ENCODE data around the gene DEPP1.

Gene DEPP1

GRCh38 chr10:44936314-44936975 lies 42.2 kb downstream of the DEPP1 start:
- TF ChIP-seq TAF1 (IDR thresholded peaks at IDR 0.05; ENCODE audit: low read depth) (no peak), NFIC (IDR thresholded peaks at IDR 0.05) (no peak)

- TF ChIP-seq CEBPB (IDR thresholded peaks at IDR 0.05) = no peak
- TF ChIP-seq YY1 (IDR thresholded peaks at IDR 0.05; ENCODE audit: low read depth) = no peak
- TF ChIP-seq TCF12 (IDR thresholded peaks at IDR 0.05; ENCODE audit: low read depth) = no peak
- TF ChIP-seq TAF1 (IDR thresholded peaks at IDR 0.05; ENCODE audit: low read depth) = no peak
- no peak for TF ChIP-seq NFIC (IDR thresholded peaks at IDR 0.05)
- TF ChIP-seq CREB1 (IDR thresholded peaks at IDR 0.05; ENCODE audit: low read depth) = no peak
- no peak for TF ChIP-seq USF1 (IDR thresholded peaks at IDR 0.05)
- no peak for TF ChIP-seq RAD21 (IDR thresholded peaks at IDR 0.05; ENCODE audit: low read depth)
- no peak for TF ChIP-seq ZBTB7A (IDR thresholded peaks at IDR 0.05; ENCODE audit: low read depth)
- no peak for TF ChIP-seq EGR1 (IDR thresholded peaks at IDR 0.05)
- TF ChIP-seq MAX (IDR thresholded peaks at IDR 0.05) = no peak
- TF ChIP-seq TEAD4 (IDR thresholded peaks at IDR 0.05) = no peak
- TF ChIP-seq FOXM1 (IDR thresholded peaks at IDR 0.05; ENCODE audit: borderline replicate concordance, low read depth) = no peak
- no peak for TF ChIP-seq EP300 (IDR thresholded peaks at IDR 0.05; ENCODE audit: borderline replicate concordance)
- no peak for TF ChIP-seq REST (IDR thresholded peaks at IDR 0.05; ENCODE audit: low read depth)
These were observed 42.7 kb downstream of the DEPP1 start for GRCh38 chr10:44935966-44936295.

GRCh38 chr10:44935201-44935965 lies 43.2 kb downstream of the DEPP1 start:
- TF ChIP-seq EGR1 (IDR thresholded peaks at IDR 0.05) = no peak
- TF ChIP-seq MAX (IDR thresholded peaks at IDR 0.05) = 0 out of 2 replicates have a peak, but pooled peaks have one; percentile 35

- no peak for TF ChIP-seq EP300 (IDR thresholded peaks at IDR 0.05; ENCODE audit: borderline replicate concordance)
These were observed 44.0 kb downstream of the DEPP1 start for GRCh38 chr10:44934416-44935200.

- TF ChIP-seq RAD21 (IDR thresholded peaks at IDR 0.05; ENCODE audit: low read depth) = no peak
- TF ChIP-seq NFIC (IDR thresholded peaks at IDR 0.05) = no peak
- no peak for TF ChIP-seq TAF1 (IDR thresholded peaks at IDR 0.05; ENCODE audit: low read depth)
- TF ChIP-seq TCF12 (IDR thresholded peaks at IDR 0.05; ENCODE audit: low read depth) = no peak
- TF ChIP-seq ZBTB7A (IDR thresholded peaks at IDR 0.05; ENCODE audit: low read depth) = no peak
- TF ChIP-seq CREB1 (IDR thresholded peaks at IDR 0.05; ENCODE audit: low read depth) = no peak
These were observed 44.9 kb downstream of the DEPP1 start for GRCh38 chr10:44933451-44934321.

GRCh38 chr10:44932517-44933450 lies 45.8 kb downstream of the DEPP1 start:
- TF ChIP-seq CREB1 (IDR thresholded peaks at IDR 0.05; ENCODE audit: low read depth) (no peak), ZBTB7A (IDR thresholded peaks at IDR 0.05; ENCODE audit: low read depth) (no peak), USF1 (IDR thresholded peaks at IDR 0.05) (no peak), EP300 (IDR thresholded peaks at IDR 0.05; ENCODE audit: borderline replicate concordance) (no peak), RAD21 (IDR thresholded peaks at IDR 0.05; ENCODE audit: low read depth) (peak; percentile 93)
